H1 (cell line): Measurements from ENCODE around the gene RALA. TPM values are rescaled to one million over a fixed set of nuclear protein-coding genes. Genes with fewer than 3 reads are reported as not detected.
"Not testable (repeated sequence)": the region's sequence is repeated elsewhere in the genome, so short reads cannot be mapped to it uniquely, and the experiment has no call there.

Experiments used
- CTCF ChIA-PET: fragments of 300-600 bp; sonication (Branson Sonifier 250); formaldehyde crosslinking; loops from one replicate; lab custom pipeline; 2021; ENCODE audit not compliant: partially characterized antibody; lab: Charles Lee
- POLR2A ChIA-PET: fragments of 300-600 bp; sonication (Branson Sonifier 250); formaldehyde crosslinking; loops from one replicate; lab custom pipeline; 2021; ENCODE audit warnings: inconsistent platforms; ENCODE audit not compliant: partially characterized antibody; lab: Charles Lee
- DNase-seq, 2 experiments: peaks; one replicate each; pipeline versions ENCODE4 v3.0.0 to v3.0.0-alpha.2; 2010 to 2022; ENCODE audit warnings: low spot score in 2 of 2, low read depth in 1 of 2, mixed read lengths in 1 of 2
- FAIRE-seq: peaks from 2 replicates; lab custom pipeline; 2011; peaks lifted over from hg19 to GRCh38; lab: Jason Lieb, UNC
- H2AFZ ChIP-seq: 2 replicates; pipeline ENCODE4 v1.8.1; 2012; ENCODE audit warnings: low read length, inconsistent platforms
- H2AK5ac ChIP-seq: 2 replicates; pipeline ENCODE4 v1.6.1; 2013; ENCODE audit warnings: low read depth, low read length
- H2BK120ac ChIP-seq: replicated peaks from 2 replicates; pipeline ENCODE3; 2013; ENCODE audit warnings: low read depth, low read length, inconsistent platforms
- H2BK12ac ChIP-seq: 2 replicates; pipeline ENCODE4 v1.6.1; 2013; ENCODE audit warnings: low read depth, low read length
- H2BK15ac ChIP-seq: 2 replicates; pipeline ENCODE4 v1.6.1; 2013; ENCODE audit warnings: low read length
- H2BK20ac ChIP-seq: 2 replicates; pipeline ENCODE4 v1.6.1; 2013; ENCODE audit warnings: low read length
- H2BK5ac ChIP-seq: 2 replicates; pipeline ENCODE4 v1.6.1; 2013; ENCODE audit warnings: low read depth, low read length
- H3K14ac ChIP-seq: 2 replicates; pipeline ENCODE4 v1.6.1; 2013; ENCODE audit warnings: inconsistent platforms; ENCODE audit not compliant: insufficient read length
- H3K18ac ChIP-seq: 2 replicates; pipeline ENCODE4 v1.6.1; 2013; ENCODE audit warnings: low read length; ENCODE audit errors: extremely low read depth
- H3K23ac ChIP-seq: 2 replicates; pipeline ENCODE4 v1.6.1; 2013; ENCODE audit warnings: inconsistent platforms; ENCODE audit not compliant: insufficient read length
- H3K23me2 ChIP-seq: 2 replicates; pipeline ENCODE4 v1.6.1; 2013; ENCODE audit warnings: low read depth, low read length
- H3K27ac ChIP-seq: 2 replicates; pipeline ENCODE4 v1.6.1; 2011; ENCODE audit warnings: low read depth, low read length, inconsistent platforms
- H3K27me3 ChIP-seq, 4 experiments: replicated peaks in 1 of 4; 1 replicate in 1 of 4; 2 replicates in 3 of 4; pipeline versions ENCODE4 v1.6.1 to v1.8.1; 2011 to 2013; ENCODE audit warnings: low read length in 3 of 4, mild to moderate bottlenecking in 3 of 4, inconsistent platforms in 2 of 4, mixed read lengths in 2 of 4, moderate library complexity in 1 of 4; ENCODE audit not compliant: control insufficient read depth in 3 of 4, insufficient read depth in 3 of 4; ENCODE audit errors: extremely low read depth in 1 of 4
- H3K36me3 ChIP-seq, 4 experiments: 2 replicates each; pipeline versions ENCODE4 v1.6.1 to v1.8.1; 2011 to 2013; ENCODE audit warnings: mild to moderate bottlenecking in 4 of 4, low read length in 3 of 4, moderate library complexity in 2 of 4, control low read depth in 1 of 4, inconsistent platforms in 1 of 4; ENCODE audit not compliant: insufficient read depth in 4 of 4, control insufficient read depth in 2 of 4
- H3K4ac ChIP-seq: replicated peaks from 2 replicates; pipeline ENCODE3; 2013; ENCODE audit warnings: low read length, low read depth, mixed read lengths, inconsistent platforms; ENCODE audit not compliant: insufficient read length
- H3K4me1 ChIP-seq, 4 experiments: replicated peaks in 1 of 4; 1 replicate in 1 of 4; 2 replicates in 3 of 4; pipeline versions ENCODE4 v1.6.1 to v1.8.1; 2011 to 2013; ENCODE audit warnings: low read length in 3 of 4, inconsistent platforms in 2 of 4, mixed read lengths in 1 of 4; ENCODE audit not compliant: insufficient read depth in 4 of 4, control insufficient read depth in 3 of 4
- H3K4me2 ChIP-seq, 2 experiments: 2 replicates each; pipeline versions ENCODE4 v1.6.1 to v1.8.1; 2011 to 2013; ENCODE audit warnings: low read depth in 2 of 2, low read length in 2 of 2, control low read depth in 1 of 2, inconsistent platforms in 1 of 2, mild to moderate bottlenecking in 1 of 2; ENCODE audit not compliant: insufficient read depth in 1 of 2
- H3K4me3 ChIP-seq, 4 experiments: fragments of 200-600, 300-600 bp in 1 of 4; sonication (generic), shearing (Covaris generic), sonication (Bioruptor Twin) in 1 of 4; 2 replicates each; pipeline versions ENCODE4 v1.5.1 to v1.8.1; 2011 to 2016; ENCODE audit warnings: low read length in 4 of 4, low read depth in 3 of 4, control low read depth in 2 of 4, inconsistent platforms in 2 of 4, mild to moderate bottlenecking in 2 of 4, mixed read lengths in 1 of 4, moderate library complexity in 1 of 4; ENCODE audit not compliant: insufficient read depth in 2 of 4; ENCODE audit errors: extremely low read depth in 1 of 4
- H3K56ac ChIP-seq: replicated peaks from 2 replicates; pipeline ENCODE3; 2013; ENCODE audit warnings: low read depth, mild to moderate bottlenecking, mixed read lengths, low read length, inconsistent platforms; ENCODE audit not compliant: insufficient read length
- H3K79me1 ChIP-seq: 2 replicates; pipeline ENCODE4 v1.6.1; 2013; ENCODE audit warnings: low read depth, low read length, control low read depth
- H3K79me2 ChIP-seq, 2 experiments: 2 replicates each; pipeline versions ENCODE4 v1.6.1 to v1.8.1; 2012 to 2013; ENCODE audit warnings: low read length in 2 of 2, mild to moderate bottlenecking in 2 of 2, inconsistent platforms in 1 of 2; ENCODE audit not compliant: insufficient read depth in 2 of 2, control insufficient read depth in 1 of 2
- H3K9ac ChIP-seq, 4 experiments: replicated peaks in 1 of 4; 1 replicate in 1 of 4; 2 replicates in 3 of 4; pipeline versions ENCODE4 v1.6.1 to v1.8.1; 2011 to 2013; ENCODE audit warnings: low read depth in 3 of 4, low read length in 3 of 4, control low read depth in 2 of 4, mild to moderate bottlenecking in 2 of 4, moderate library complexity in 2 of 4, inconsistent platforms in 1 of 4; ENCODE audit errors: extremely low read depth in 1 of 4
- H3K9me3 ChIP-seq, 2 experiments: 2 replicates each; pipeline versions ENCODE4 v1.6.1 to v1.8.1; 2012 to 2013; ENCODE audit warnings: mild to moderate bottlenecking in 2 of 2, moderate library complexity in 2 of 2, control low read depth in 1 of 2, inconsistent platforms in 1 of 2, low read depth in 1 of 2, low read length in 1 of 2, mixed read lengths in 1 of 2; ENCODE audit not compliant: insufficient read depth in 2 of 2
- H4K20me1 ChIP-seq, 2 experiments: replicated peaks in 1 of 2; 2 replicates each; pipeline versions ENCODE3 to v1.8.1; 2011 to 2013; ENCODE audit warnings: inconsistent platforms in 2 of 2, low read length in 2 of 2, mild to moderate bottlenecking in 1 of 2; ENCODE audit not compliant: insufficient read depth in 2 of 2, control insufficient read depth in 1 of 2
- H4K5ac ChIP-seq: 2 replicates; pipeline ENCODE4 v1.6.1; 2013; ENCODE audit warnings: low read length, low read depth, mixed read lengths, inconsistent platforms; ENCODE audit not compliant: insufficient read length
- H4K8ac ChIP-seq: 2 replicates; pipeline ENCODE4 v1.8.0; 2013; ENCODE audit warnings: mild to moderate bottlenecking, moderate library complexity, low read length, inconsistent platforms; ENCODE audit not compliant: insufficient read depth; ENCODE audit errors: extremely low read depth
- H4K91ac ChIP-seq: replicated peaks from 2 replicates; pipeline ENCODE3; 2013; ENCODE audit warnings: low read length, mixed read lengths, inconsistent platforms; ENCODE audit not compliant: insufficient read length
- WGBS, 2 experiments: shearing (Covaris generic) in 1 of 2; methylation state at CpG; one replicate each; pipeline versions ENCODE4 v1.1.6 to v1.1.7; 2013 to 2015; ENCODE audit warnings: low lambda C conversion rate in 2 of 2, mixed read lengths in 2 of 2, inconsistent platforms in 1 of 2, low coverage in 1 of 2, missing lambda C conversion rate in 1 of 2; ENCODE audit not compliant: insufficient replicate concordance in 2 of 2, insufficient coverage in 1 of 2, insufficient read length in 1 of 2; ENCODE audit errors: extremely low coverage in 1 of 2, missing lambda C conversion rate in 1 of 2; 5-methylcytosine and 5-hydroxymethylcytosine counted together
- polyA plus RNA-seq, 7 experiments: library from polyadenylated mRNA; depleted of rRNA in 3 of 7; stranded (reverse) in 5 of 7; unstranded in 2 of 7; fragments of >200 nt in 5 of 7; fragments of 200-250 nt in 2 of 7; gene quantifications; 1 replicate in 5 of 7; 2 replicates in 1 of 7; 4 replicates in 1 of 7; pipeline versions ENCODE4 v1.2.1 to v1.2.3, GENCODE V29; 2011 to 2013; ENCODE audit warnings: missing spikeins in 2 of 7, mixed read lengths in 2 of 7
- total RNA-seq: library from RNA; stranded (reverse); fragmentation: NEBNext Ultra II Directional; extraction: Animal tissue kit (Norgen Biotek cat#: 25700); gene quantifications from 2 replicates; pipeline ENCODE4 v1.2.1, GENCODE V29; 2021

Gene RALA
- total and polyA plus RNA-seq, 2 of the 8 experiments (the other 6 are each of a cell fraction or from before 2014, with no cell fraction given) = 24.1 to 72.8 TPM

DNA sequence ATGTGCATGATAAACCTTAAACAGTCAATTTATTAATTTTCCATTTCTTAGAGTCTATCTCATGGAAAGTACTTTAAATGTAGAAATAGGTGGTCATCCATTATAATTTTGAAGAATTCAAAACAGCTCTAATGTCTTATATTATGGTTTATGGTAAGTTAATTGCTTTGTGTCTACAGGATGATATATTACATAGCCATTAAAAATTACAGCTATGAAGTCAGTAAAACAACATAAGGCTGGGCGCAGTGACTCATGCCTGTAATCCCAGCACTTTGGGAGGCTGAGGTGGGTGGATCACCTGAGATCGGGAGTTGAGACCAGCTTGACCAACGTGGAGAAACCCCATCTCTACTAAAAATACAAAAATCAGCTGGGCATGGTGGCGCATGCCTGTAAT, 44.9 kb downstream of the RALA start:
- H4K5ac ChIP-seq, H3K79me1 ChIP-seq, POLR2A ChIA-PET, H2AFZ ChIP-seq, H3K27me3 ChIP-seq, H3K14ac ChIP-seq, H2BK5ac ChIP-seq, H2AK5ac ChIP-seq, H3K27ac ChIP-seq, H2BK12ac ChIP-seq, H3K4ac ChIP-seq, H4K8ac ChIP-seq, H3K4me2 ChIP-seq, H2BK20ac ChIP-seq, H3K4me3 ChIP-seq, H3K23me2 ChIP-seq, H3K18ac ChIP-seq, H3K56ac ChIP-seq, H4K91ac ChIP-seq, H2BK120ac ChIP-seq, H3K23ac ChIP-seq, H4K20me1 ChIP-seq, H3K36me3 ChIP-seq, H3K9ac ChIP-seq, H3K9me3 ChIP-seq, H2BK15ac ChIP-seq, DNase-seq, FAIRE-seq: not testable (repeated sequence)
- 99% methylated on average over 4 of the region's 4 CpGs; no CpG with 5 or more reads in 1 of the 2 experiments for WGBS, 2 experiments
- CTCF ChIA-PET = interaction anchor here (0.9 to 1.1 kb wide), 4 partner anchors 9 to 88 kb away, joined by 3 read pairs; no protein-coding TSS in a partner anchor
- peaks cover 0 to 18% of the 10 kb centered on the region in 2 experiments; a peak in 3 of 4 replicates for H3K79me2 ChIP-seq
- H3K4me1 ChIP-seq = peaks cover 2 to 11% (median 5%) of the 10 kb centered on the region in 4 experiments; a peak in 4 of 7 replicates
